Measurements from ENCODE around the gene IGLON5. TPM values are rescaled to one million over a fixed set of nuclear protein-coding genes. Genes with fewer than 3 reads are reported as not detected.

Gene IGLON5
- total and polyA plus RNA-seq, 2 experiments from 2014 or later, result 5.0 to 29.1 TPM

DNA sequence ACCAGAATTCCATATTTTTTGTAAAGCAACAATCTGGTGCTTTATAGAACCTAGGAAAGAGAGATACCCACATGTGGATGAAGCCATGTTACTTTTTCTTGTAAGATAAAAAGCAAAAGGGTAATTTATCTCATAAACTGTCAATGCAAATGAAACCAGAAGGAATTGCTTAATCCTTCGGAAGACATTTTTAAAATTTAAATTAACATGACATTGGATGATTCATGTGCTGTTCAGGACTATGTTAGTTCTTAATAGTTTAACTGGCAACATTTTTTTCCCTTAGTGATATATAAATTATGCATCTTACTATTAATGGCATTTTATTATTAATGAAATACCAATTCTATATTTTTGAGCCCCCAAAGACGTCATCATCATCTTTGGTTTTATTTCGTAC, 25.8 kb upstream of the IGLON5 start (continued):
- TF ChIP-seq, protein P1, sequence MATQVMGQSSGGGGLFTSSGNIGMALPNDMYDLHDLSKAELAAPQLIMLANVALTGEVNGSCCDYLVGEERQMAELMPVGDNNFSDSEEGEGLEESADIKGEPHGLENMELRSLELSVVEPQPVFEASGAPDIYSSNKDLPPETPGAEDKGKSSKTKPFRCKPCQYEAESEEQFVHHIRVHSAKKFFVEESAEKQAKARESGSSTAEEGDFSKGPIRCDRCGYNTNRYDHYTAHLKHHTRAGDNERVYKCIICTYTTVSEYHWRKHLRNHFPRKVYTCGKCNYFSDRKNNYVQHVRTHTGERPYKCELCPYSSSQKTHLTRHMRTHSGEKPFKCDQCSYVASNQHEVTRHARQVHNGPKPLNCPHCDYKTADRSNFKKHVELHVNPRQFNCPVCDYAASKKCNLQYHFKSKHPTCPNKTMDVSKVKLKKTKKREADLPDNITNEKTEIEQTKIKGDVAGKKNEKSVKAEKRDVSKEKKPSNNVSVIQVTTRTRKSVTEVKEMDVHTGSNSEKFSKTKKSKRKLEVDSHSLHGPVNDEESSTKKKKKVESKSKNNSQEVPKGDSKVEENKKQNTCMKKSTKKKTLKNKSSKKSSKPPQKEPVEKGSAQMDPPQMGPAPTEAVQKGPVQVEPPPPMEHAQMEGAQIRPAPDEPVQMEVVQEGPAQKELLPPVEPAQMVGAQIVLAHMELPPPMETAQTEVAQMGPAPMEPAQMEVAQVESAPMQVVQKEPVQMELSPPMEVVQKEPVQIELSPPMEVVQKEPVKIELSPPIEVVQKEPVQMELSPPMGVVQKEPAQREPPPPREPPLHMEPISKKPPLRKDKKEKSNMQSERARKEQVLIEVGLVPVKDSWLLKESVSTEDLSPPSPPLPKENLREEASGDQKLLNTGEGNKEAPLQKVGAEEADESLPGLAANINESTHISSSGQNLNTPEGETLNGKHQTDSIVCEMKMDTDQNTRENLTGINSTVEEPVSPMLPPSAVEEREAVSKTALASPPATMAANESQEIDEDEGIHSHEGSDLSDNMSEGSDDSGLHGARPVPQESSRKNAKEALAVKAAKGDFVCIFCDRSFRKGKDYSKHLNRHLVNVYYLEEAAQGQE (IDR thresholded peaks at IDR 0.05; ENCODE audit: unreplicated experiment), result no peak
- no peak for TF ChIP-seq STAT1 (IDR thresholded peaks at IDR 0.05; ENCODE audit: unreplicated experiment)
- no peak for TF ChIP-seq ZNF114 (CRISPR knock-in tag; IDR thresholded peaks at IDR 0.05)
- TF ChIP-seq EZH2 (IDR thresholded peaks at IDR 0.05; ENCODE audit: low read depth, unreplicated experiment), result no peak
- TF ChIP-seq EZH2phosphoT487 (IDR thresholded peaks at IDR 0.05; ENCODE audit: unreplicated experiment), result no peak
- TF ChIP-seq JUNB (IDR thresholded peaks at IDR 0.05; ENCODE audit: unreplicated experiment), result no peak
- TF ChIP-seq NANOG (IDR thresholded peaks at IDR 0.05; ENCODE audit: borderline replicate concordance), result no peak
- no peak for TF ChIP-seq ZNF331 (CRISPR knock-in tag; IDR thresholded peaks at IDR 0.05; ENCODE audit: low read depth)

- H3F3A ChIP-seq (replicated peaks; ENCODE audit: low read depth), result no peaks in the 10 kb centered on the region
- peaks cover 6% of the 10 kb centered on the region for H3K27me3 Mint-ChIP-seq (ENCODE audit: insufficient read depth, low read depth, poor library complexity)
- peaks cover 27% of the 10 kb centered on the region for H3K4me1 Mint-ChIP-seq
- H3K4me3 Mint-ChIP-seq, result no peak overlapping the region
- no peak overlapping the region for H3K4me2 ChIP-seq
- H3K27me3 ChIP-seq (ENCODE audit: insufficient read depth), result no peaks in the 10 kb centered on the region
- no peak overlapping the region for H2AFZ ChIP-seq
- H3K9me3 Mint-ChIP-seq, result no peaks in the 10 kb centered on the region; the same call in 1 of the 3 replicates
- no peak overlapping the region for H3K27ac ChIP-seq (ENCODE audit: low read depth)
- DNase-seq (ENCODE audit: low spot score) (no peak), ATAC-seq (no peak)
- no peaks in the 10 kb centered on the region for H4K20me1 ChIP-seq (replicated peaks; ENCODE audit: insufficient read depth)
- no peaks in the 10 kb centered on the region for H3K36me3 Mint-ChIP-seq (ENCODE audit: low read depth)
- no peaks in the 10 kb centered on the region; the same call in 1 of the 2 replicates for H3K36me3 ChIP-seq (ENCODE audit: insufficient read depth)
- H3K4me3 ChIP-seq, result no peak overlapping the region
- peaks cover 20% of the 10 kb centered on the region; the same call in 1 of the 2 replicates for H3K9me2 ChIP-seq (ENCODE audit: insufficient read depth)
- no peaks in the 10 kb centered on the region for H3K79me2 ChIP-seq (replicated peaks; ENCODE audit: insufficient read depth)
- H3K27ac Mint-ChIP-seq, result no peak overlapping the region
- peaks cover 28% of the 10 kb centered on the region for H3K4me1 ChIP-seq (ENCODE audit: insufficient read depth)
- TF ChIP-seq EZH2 (IDR thresholded peaks at IDR 0.05; ENCODE audit: low read depth, unreplicated experiment) (no peak), NANOG (IDR thresholded peaks at IDR 0.05; ENCODE audit: borderline replicate concordance) (no peak), ZNF331 (CRISPR knock-in tag; IDR thresholded peaks at IDR 0.05; ENCODE audit: low read depth) (no peak), CREB1 (CRISPR knock-in tag; IDR thresholded peaks at IDR 0.05; ENCODE audit: low read depth) (no peak), STAT1 (IDR thresholded peaks at IDR 0.05; ENCODE audit: unreplicated experiment) (no peak), JUNB (IDR thresholded peaks at IDR 0.05; ENCODE audit: unreplicated experiment) (no peak), CTCF (conservative IDR thresholded peaks at IDR 0.05; ENCODE audit: low read depth in 2 of 2) (no peak), POLR2AphosphoS5 (IDR thresholded peaks at IDR 0.05; ENCODE audit: low read depth) (no peak)
- TF ChIP-seq, protein P2, sequence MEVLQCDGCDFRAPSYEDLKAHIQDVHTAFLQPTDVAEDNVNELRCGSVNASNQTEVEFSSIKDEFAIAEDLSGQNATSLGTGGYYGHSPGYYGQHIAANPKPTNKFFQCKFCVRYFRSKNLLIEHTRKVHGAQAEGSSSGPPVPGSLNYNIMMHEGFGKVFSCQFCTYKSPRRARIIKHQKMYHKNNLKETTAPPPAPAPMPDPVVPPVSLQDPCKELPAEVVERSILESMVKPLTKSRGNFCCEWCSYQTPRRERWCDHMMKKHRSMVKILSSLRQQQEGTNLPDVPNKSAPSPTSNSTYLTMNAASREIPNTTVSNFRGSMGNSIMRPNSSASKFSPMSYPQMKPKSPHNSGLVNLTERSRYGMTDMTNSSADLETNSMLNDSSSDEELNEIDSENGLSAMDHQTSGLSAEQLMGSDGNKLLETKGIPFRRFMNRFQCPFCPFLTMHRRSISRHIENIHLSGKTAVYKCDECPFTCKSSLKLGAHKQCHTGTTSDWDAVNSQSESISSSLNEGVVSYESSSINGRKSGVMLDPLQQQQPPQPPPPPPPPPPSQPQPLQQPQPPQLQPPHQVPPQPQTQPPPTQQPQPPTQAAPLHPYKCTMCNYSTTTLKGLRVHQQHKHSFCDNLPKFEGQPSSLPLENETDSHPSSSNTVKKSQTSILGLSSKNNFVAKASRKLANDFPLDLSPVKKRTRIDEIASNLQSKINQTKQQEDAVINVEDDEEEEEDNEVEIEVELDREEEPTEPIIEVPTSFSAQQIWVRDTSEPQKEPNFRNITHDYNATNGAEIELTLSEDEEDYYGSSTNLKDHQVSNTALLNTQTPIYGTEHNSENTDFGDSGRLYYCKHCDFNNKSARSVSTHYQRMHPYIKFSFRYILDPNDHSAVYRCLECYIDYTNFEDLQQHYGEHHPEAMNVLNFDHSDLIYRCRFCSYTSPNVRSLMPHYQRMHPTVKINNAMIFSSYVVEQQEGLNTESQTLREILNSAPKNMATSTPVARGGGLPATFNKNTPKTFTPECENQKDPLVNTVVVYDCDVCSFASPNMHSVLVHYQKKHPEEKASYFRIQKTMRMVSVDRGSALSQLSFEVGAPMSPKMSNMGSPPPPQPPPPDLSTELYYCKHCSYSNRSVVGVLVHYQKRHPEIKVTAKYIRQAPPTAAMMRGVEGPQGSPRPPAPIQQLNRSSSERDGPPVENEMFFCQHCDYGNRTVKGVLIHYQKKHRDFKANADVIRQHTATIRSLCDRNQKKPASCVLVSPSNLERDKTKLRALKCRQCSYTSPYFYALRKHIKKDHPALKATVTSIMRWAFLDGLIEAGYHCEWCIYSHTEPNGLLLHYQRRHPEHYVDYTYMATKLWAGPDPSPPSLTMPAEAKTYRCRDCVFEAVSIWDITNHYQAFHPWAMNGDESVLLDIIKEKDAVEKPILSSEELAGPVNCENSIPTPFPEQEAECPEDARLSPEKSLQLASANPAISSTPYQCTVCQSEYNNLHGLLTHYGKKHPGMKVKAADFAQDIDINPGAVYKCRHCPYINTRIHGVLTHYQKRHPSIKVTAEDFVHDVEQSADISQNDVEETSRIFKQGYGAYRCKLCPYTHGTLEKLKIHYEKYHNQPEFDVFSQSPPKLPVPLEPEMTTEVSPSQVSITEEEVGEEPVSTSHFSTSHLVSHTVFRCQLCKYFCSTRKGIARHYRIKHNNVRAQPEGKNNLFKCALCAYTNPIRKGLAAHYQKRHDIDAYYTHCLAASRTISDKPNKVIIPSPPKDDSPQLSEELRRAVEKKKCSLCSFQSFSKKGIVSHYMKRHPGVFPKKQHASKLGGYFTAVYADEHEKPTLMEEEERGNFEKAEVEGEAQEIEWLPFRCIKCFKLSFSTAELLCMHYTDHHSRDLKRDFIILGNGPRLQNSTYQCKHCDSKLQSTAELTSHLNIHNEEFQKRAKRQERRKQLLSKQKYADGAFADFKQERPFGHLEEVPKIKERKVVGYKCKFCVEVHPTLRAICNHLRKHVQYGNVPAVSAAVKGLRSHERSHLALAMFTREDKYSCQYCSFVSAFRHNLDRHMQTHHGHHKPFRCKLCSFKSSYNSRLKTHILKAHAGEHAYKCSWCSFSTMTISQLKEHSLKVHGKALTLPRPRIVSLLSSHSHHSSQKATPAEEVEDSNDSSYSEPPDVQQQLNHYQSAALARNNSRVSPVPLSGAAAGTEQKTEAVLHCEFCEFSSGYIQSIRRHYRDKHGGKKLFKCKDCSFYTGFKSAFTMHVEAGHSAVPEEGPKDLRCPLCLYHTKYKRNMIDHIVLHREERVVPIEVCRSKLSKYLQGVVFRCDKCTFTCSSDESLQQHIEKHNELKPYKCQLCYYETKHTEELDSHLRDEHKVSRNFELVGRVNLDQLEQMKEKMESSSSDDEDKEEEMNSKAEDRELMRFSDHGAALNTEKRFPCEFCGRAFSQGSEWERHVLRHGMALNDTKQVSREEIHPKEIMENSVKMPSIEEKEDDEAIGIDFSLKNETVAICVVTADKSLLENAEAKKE (CRISPR knock-in tag; IDR thresholded peaks at IDR 0.05), result no peak
Measured at GRCh38 chr19:51289635-51290034, 21.8 kb upstream of the IGLON5 start.

Measured in GM23338 (cell line).